MM.1S (cell line): ENCODE results near the gene EYA2.

Experiments used
- DNase-seq: peaks from one replicate; pipeline ENCODE4 v3.0.0-alpha.2; 2015
- H2AFZ ChIP-seq: fragments of 300-600 bp; sonication (generic); 2 replicates; pipeline ENCODE4 v1.6.0; 2016; ENCODE audit warnings: antibody characterized with exemption, low read length
- H3F3A ChIP-seq: fragments of 300-600 bp; sonication (generic); 2 replicates; pipeline ENCODE4 v1.6.1; 2016; ENCODE audit warnings: mild to moderate bottlenecking, antibody characterized with exemption, low read length, moderate library complexity, mixed read lengths; ENCODE audit not compliant: insufficient read depth
- H3K27ac ChIP-seq: fragments of 300-600 bp; sonication (generic); 2 replicates; pipeline ENCODE4 v1.5.1; 2016; ENCODE audit warnings: mild to moderate bottlenecking, low read length
- H3K27me3 ChIP-seq: fragments of 300-600 bp; sonication (generic); replicated peaks from 2 replicates; pipeline ENCODE4 v1.6.0; 2016; ENCODE audit warnings: low read length; ENCODE audit not compliant: insufficient read depth
- H3K36me3 ChIP-seq: fragments of 300-600 bp; sonication (generic); replicated peaks from 2 replicates; pipeline ENCODE4 v1.6.1; 2016; ENCODE audit warnings: mild to moderate bottlenecking, low read length, mixed read lengths; ENCODE audit not compliant: insufficient read depth
- H3K4me1 ChIP-seq: fragments of 300-600 bp; sonication (generic); 2 replicates; pipeline ENCODE4 v1.6.1; 2016; ENCODE audit warnings: low read length, mixed read lengths
- H3K4me2 ChIP-seq: fragments of 300-600 bp; sonication (generic); 2 replicates; pipeline ENCODE4 v1.6.0; 2016; ENCODE audit warnings: low read depth, low read length
- H3K4me3 ChIP-seq: fragments of 300-600 bp; sonication (generic); 2 replicates; pipeline ENCODE4 v1.5.1; 2016; ENCODE audit warnings: low read length, mixed read lengths
- H3K79me2 ChIP-seq: fragments of 300-600 bp; sonication (generic); 2 replicates; pipeline ENCODE4 v1.6.1; 2016; ENCODE audit warnings: mixed run types, low read length, mixed read lengths
- H3K9ac ChIP-seq: fragments of 300-600 bp; sonication (generic); 2 replicates; pipeline ENCODE4 v1.6.1; 2016; ENCODE audit warnings: low read length, mixed read lengths
- H3K9me2 ChIP-seq: fragments of 300-600 bp; sonication (generic); replicated peaks from 2 replicates; pipeline ENCODE4 v1.6.1; 2016; ENCODE audit warnings: mild to moderate bottlenecking, low read length, mixed read lengths; ENCODE audit not compliant: insufficient read depth
- H3K9me3 ChIP-seq: fragments of 300-600 bp; sonication (generic); replicated peaks from 2 replicates; pipeline ENCODE4 v1.6.1; 2016; ENCODE audit warnings: mild to moderate bottlenecking, low read length, mixed read lengths; ENCODE audit not compliant: insufficient read depth
- H4K20me1 ChIP-seq: fragments of 300-600 bp; sonication (generic); 2 replicates; pipeline ENCODE4 v1.6.1; 2016; ENCODE audit warnings: mild to moderate bottlenecking, low read length, moderate library complexity, mixed read lengths; ENCODE audit not compliant: insufficient read depth
- CTCF ChIP-seq: fragments of 300-600 bp; sonication (generic); IDR thresholded peaks from 2 replicates; pipeline ENCODE4 v1.5.1; 2016; ENCODE audit warnings: antibody characterized with exemption, low read length, mixed read lengths
- EZH2 ChIP-seq: fragments of 300-600 bp; sonication (generic); optimal IDR thresholded peaks from 2 replicates; pipeline ENCODE3; 2017; ENCODE audit warnings: low read depth, mild to moderate bottlenecking, antibody characterized with exemption, low read length, mixed read lengths
- EZH2phosphoT487 ChIP-seq: fragments of 300-600 bp; sonication (generic); IDR thresholded peaks from 2 replicates; pipeline ENCODE4 v1.6.1; 2018; ENCODE audit warnings: antibody characterized with exemption, low read length

The EYA2 gene

GRCh38 chr20:46998477-46999240 is 104.0 kb downstream of the EYA2 start:
- Histone ChIP-seq H2AFZ (no peak overlapping the region), H3K79me2 (no peaks in the 10 kb centered on the region), H3K9me3 (no peaks in the 10 kb centered on the region), H3K27ac (no peak overlapping the region), H3K9me2 (no peaks in the 10 kb centered on the region), H3K36me3 (no peaks in the 10 kb centered on the region), H3K4me1 (peaks cover 22% of the 10 kb centered on the region), H3K9ac (no peak overlapping the region), H4K20me1 (no peaks in the 10 kb centered on the region), H3F3A (peaks cover 18% of the 10 kb centered on the region), H3K4me3 (no peak overlapping the region), H3K27me3 (no peaks in the 10 kb centered on the region), H3K4me2 (no peak overlapping the region)
- no peak for TF ChIP-seq EZH2
- no peak for TF ChIP-seq EZH2phosphoT487
- no peak for TF ChIP-seq CTCF
- no peak for DNase-seq

- H3K27me3 ChIP-seq, result no peaks in the 10 kb centered on the region
- no peak overlapping the region for H3K4me2 ChIP-seq
- H3K36me3 ChIP-seq, result no peaks in the 10 kb centered on the region
- H3K4me1 ChIP-seq, result peaks cover 17% of the 10 kb centered on the region
- no peak overlapping the region for H3K9ac ChIP-seq
- no peaks in the 10 kb centered on the region for H3K9me3 ChIP-seq
- no peaks in the 10 kb centered on the region for H4K20me1 ChIP-seq
- H3F3A ChIP-seq, result peaks cover 12% of the 10 kb centered on the region; the same call in 1 of the 2 replicates
- DNase-seq, result no peak
- no peak for TF ChIP-seq CTCF
- no peak for TF ChIP-seq EZH2
- no peak for TF ChIP-seq EZH2phosphoT487
- no peaks in the 10 kb centered on the region for H3K9me2 ChIP-seq
- no peak overlapping the region for H2AFZ ChIP-seq
- H3K27ac ChIP-seq, result no peak overlapping the region
- no peak overlapping the region for H3K4me3 ChIP-seq
- no peaks in the 10 kb centered on the region for H3K79me2 ChIP-seq
These were observed 105.3 kb downstream of the EYA2 start for GRCh38 chr20:46999801-47000465.

GRCh38 chr20:47003223-47003622 is 108.6 kb downstream of the EYA2 start:
- H3K4me3 ChIP-seq, result no peak overlapping the region
- no peaks in the 10 kb centered on the region for H3K9me2 ChIP-seq
- H2AFZ ChIP-seq, result no peak overlapping the region
- H3F3A ChIP-seq, result no peaks in the 10 kb centered on the region
- no peaks in the 10 kb centered on the region for H3K79me2 ChIP-seq
- no peak for TF ChIP-seq EZH2phosphoT487
- no peak for TF ChIP-seq CTCF
- TF ChIP-seq EZH2, result no peak
- no peak overlapping the region for H3K27ac ChIP-seq
- H3K4me1 ChIP-seq, result no peaks in the 10 kb centered on the region
- no peaks in the 10 kb centered on the region for H3K36me3 ChIP-seq
- no peaks in the 10 kb centered on the region for H3K27me3 ChIP-seq
- H3K9ac ChIP-seq, result no peak overlapping the region
- H4K20me1 ChIP-seq, result no peaks in the 10 kb centered on the region
- no peaks in the 10 kb centered on the region for H3K9me3 ChIP-seq
- no peak overlapping the region for H3K4me2 ChIP-seq
- no peak for DNase-seq
